GM12865 (cell line): ENCODE measurements around the gene STRIP2.
"Not testable (repeated sequence)": the region's sequence is repeated elsewhere in the genome, so short reads cannot be mapped to it uniquely, and the experiment has no call there.

Experiments
- DNase-seq: peaks from one replicate; pipeline ENCODE4 v3.0.0; 2010; ENCODE audit warnings: low read depth
- H3K4me3 ChIP-seq: 2 replicates; pipeline ENCODE4 v1.5.1; 2011; ENCODE audit warnings: mild to moderate bottlenecking, low read depth, low read length, control low read depth
- CTCF ChIP-seq: IDR thresholded peaks from 2 replicates; pipeline ENCODE4 v1.5.1; 2011; ENCODE audit warnings: low read length, control low read depth, low read depth, inconsistent platforms; ENCODE audit not compliant: insufficient read depth; ENCODE audit errors: missing control alignments

The STRIP2 gene

GRCh38 chr7:129515381-129515780, 81.1 kb downstream of the STRIP2 start:
- H3K4me3 ChIP-seq: no peak overlapping the region
- no peak for DNase-seq
- no peak for TF ChIP-seq CTCF

DNA sequence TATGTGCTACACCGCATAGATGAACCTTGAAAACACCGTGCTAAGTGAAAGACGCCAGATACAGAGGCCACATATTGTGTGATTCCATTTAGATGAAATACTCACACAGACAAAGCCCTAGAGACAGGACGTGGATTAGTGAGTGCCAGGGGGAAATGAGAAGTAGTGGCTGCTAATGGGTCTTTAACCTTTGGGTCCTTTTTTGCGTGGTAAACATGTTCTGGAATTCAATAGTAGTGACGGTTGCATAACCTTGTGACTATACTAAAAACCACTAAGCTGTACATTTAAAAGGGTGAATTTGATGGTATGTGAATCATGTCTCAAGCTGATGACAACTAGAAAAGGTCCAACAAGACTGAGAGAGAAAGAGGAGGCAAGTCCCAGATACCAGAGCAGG, 83.7 kb downstream of the STRIP2 start:
- H3K4me3 ChIP-seq: no peak overlapping the region
- no peak for TF ChIP-seq CTCF
- no peak for DNase-seq

GRCh38 chr7:129519464-129519863, 85.2 kb downstream of the STRIP2 start:
- no peak for TF ChIP-seq CTCF
- DNase-seq: no peak
- H3K4me3 ChIP-seq: no peak overlapping the region

DNA sequence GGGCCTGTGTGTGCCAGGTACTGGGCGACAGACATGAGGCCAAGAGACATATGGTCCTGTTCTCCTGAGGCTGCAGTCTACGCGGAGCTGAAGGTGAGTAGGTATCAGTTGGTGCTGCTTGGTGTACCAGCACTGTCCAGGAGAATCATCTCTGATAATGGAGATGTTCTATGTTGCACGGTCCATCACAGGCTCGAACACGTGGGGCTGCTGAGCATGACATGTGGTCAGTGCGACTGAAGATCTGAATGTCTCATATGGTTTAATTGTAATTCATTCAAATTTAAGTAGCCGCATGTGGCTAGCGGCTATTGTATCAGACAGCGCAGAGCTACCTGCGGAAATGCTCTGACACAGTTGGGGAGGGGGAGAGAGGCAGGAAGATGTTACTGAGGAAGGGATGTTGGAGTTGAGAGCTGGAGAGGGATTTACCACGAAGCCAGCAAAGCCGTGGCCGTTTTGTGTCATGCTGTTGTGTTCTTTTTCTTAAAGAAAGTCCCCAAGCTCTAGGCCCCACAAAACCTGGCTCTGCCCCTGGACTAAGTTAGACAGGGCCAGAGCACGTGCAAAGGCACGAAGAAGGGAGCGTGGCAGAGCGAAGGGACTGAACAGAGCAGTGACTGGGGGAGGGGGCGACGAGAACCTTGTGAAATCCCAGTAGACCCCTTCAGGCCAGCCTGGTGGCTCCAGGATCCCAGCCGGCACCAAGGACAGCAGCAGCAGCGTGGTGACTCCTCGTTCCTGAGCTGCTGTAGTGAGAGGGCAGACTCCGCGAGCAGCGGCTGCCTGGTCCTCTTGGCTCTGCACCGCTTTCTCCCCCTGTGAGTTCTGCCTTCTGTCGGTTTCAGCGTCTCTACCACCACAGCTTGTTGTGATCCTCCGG, 88.1 kb downstream of the STRIP2 start:
- H3K4me3 ChIP-seq: no peak overlapping the region
- TF ChIP-seq CTCF: no peak
- no peak for DNase-seq

- H3K4me3 ChIP-seq: no peak overlapping the region
- DNase-seq: no peak
- TF ChIP-seq CTCF: no peak
Measured at GRCh38 chr7:129522971-129523340, 88.7 kb downstream of the STRIP2 start.

DNA sequence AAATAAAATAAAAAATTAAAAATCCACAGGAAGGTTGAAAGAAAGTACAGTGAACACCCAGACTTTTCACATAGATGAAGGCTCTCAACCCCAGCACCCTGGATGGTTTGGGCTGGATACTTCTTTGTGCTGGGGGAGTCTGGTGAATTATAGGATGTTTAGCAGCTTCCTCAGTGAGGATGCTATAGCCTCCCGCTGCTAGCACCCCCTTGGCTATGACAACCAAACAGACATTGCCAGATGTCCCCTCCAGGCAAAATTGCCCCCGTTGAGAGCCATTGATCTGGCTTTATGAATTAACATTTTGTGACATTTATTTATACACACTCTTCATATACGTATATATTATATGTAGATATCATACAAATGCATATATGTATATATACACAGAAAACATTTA, 89.7 kb downstream of the STRIP2 start:
- DNase-seq: no peak
- H3K4me3 ChIP-seq: no peak overlapping the region
- no peak for TF ChIP-seq CTCF

DNA sequence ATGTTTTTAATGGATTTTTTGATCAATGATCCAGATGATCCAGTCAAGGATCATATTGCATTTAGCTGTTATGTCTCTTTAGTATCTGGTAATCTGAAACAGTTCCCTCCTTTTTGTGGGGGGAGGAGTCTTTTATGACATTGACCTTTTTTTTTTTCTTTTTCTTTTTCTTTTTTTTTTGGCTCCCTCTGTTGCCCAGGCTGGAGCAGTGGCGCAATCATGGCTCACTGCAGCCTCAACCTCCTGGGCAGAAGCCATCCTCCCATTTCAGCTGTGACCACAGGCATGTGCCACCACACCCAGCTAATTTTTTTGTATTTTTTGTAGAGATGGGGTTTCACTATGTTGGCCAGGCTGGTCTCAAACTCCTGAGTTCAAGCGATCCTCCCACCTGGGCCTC, 90.2 kb downstream of the STRIP2 start:
- H3K4me3 ChIP-seq, DNase-seq: not testable (repeated sequence)
